GM23338 (cell line): Measurements from ENCODE around the gene RNF4. TPM values are rescaled to one million over a fixed set of nuclear protein-coding genes. Genes with fewer than 3 reads are reported as not detected.
A peak's percentile ranks its signal among the peaks of the same experiment; 100 is the strongest.

Experiments used
- ATAC-seq: fragments of 200-7000 bp; cut with Tn5 transposase; 3 replicates; pipeline ENCODE4 v1.9.1; 2020
- DNase-seq: peaks from one replicate; pipeline ENCODE4 v3.0.0-alpha.2; 2015; ENCODE audit warnings: low spot score
- H2AFZ ChIP-seq: fragments of 200-600 bp; sonication (generic); 2 replicates; pipeline ENCODE4 v1.8.0; 2016; ENCODE audit warnings: antibody characterized with exemption, mild to moderate bottlenecking, moderate library complexity
- H3F3A ChIP-seq: fragments of 200-600 bp; sonication (generic); replicated peaks from 2 replicates; pipeline ENCODE4 v1.8.0; 2017; ENCODE audit warnings: antibody characterized with exemption, mixed run types, low read depth
- H3K27ac ChIP-seq: fragments of 200-600 bp; sonication (generic); 2 replicates; pipeline ENCODE4 v1.6.1; 2016; ENCODE audit warnings: low read depth
- H3K27me3 ChIP-seq: fragments of 200-600 bp; sonication (generic); 2 replicates; pipeline ENCODE4 v1.8.0; 2016; ENCODE audit warnings: mild to moderate bottlenecking, mixed run types, moderate library complexity; ENCODE audit not compliant: insufficient read depth
- H3K36me3 ChIP-seq: fragments of 200-600 bp; sonication (generic); 2 replicates; pipeline ENCODE4 v1.8.0; 2016; ENCODE audit warnings: mild to moderate bottlenecking; ENCODE audit not compliant: insufficient read depth
- H3K4me1 ChIP-seq: fragments of 200-600 bp; sonication (generic); 2 replicates; pipeline ENCODE4 v1.8.0; 2016; ENCODE audit warnings: mild to moderate bottlenecking, moderate library complexity; ENCODE audit not compliant: insufficient read depth
- H3K4me2 ChIP-seq: fragments of 200-600 bp; sonication (generic); 2 replicates; pipeline ENCODE4 v1.7.1; 2017; ENCODE audit warnings: mixed run types
- H3K4me3 ChIP-seq: fragments of 200-600 bp; sonication (generic); 2 replicates; pipeline ENCODE4 v1.6.1; 2016; ENCODE audit warnings: mixed run types
- H3K79me2 ChIP-seq: fragments of 200-600 bp; sonication (generic); replicated peaks from 2 replicates; pipeline ENCODE4 v1.8.0; 2017; ENCODE audit warnings: mild to moderate bottlenecking; ENCODE audit not compliant: insufficient read depth
- H3K9me2 ChIP-seq: fragments of 200-600 bp; sonication (generic); 2 replicates; pipeline ENCODE4 v1.8.0; 2017; ENCODE audit not compliant: insufficient read depth
- H4K20me1 ChIP-seq: fragments of 200-600 bp; sonication (generic); replicated peaks from 2 replicates; pipeline ENCODE4 v1.8.0; 2017; ENCODE audit warnings: mild to moderate bottlenecking; ENCODE audit not compliant: insufficient read depth
- H3K27ac Mint-ChIP-seq: 2 replicates; pipeline ENCODE4 v1.8.0; 2020; ENCODE audit warnings: inconsistent platforms, mild to moderate bottlenecking, moderate library complexity, mixed read lengths
- H3K27me3 Mint-ChIP-seq: 3 replicates; pipeline ENCODE4 v1.8.0; 2022; ENCODE audit warnings: low read depth, mild to moderate bottlenecking, moderate library complexity, mixed read lengths, inconsistent platforms; ENCODE audit not compliant: insufficient read depth, poor library complexity
- H3K36me3 Mint-ChIP-seq: 3 replicates; pipeline ENCODE4 v1.8.0; 2021; ENCODE audit warnings: low read depth, mild to moderate bottlenecking, inconsistent platforms, moderate library complexity, mixed read lengths
- H3K4me1 Mint-ChIP-seq: 3 replicates; pipeline ENCODE4 v1.8.0; 2020; ENCODE audit warnings: mild to moderate bottlenecking, inconsistent platforms, mixed read lengths
- H3K4me3 Mint-ChIP-seq: 3 replicates; pipeline ENCODE4 v1.8.0; 2021; ENCODE audit warnings: moderate library complexity, mild to moderate bottlenecking, inconsistent platforms, mixed read lengths
- H3K9me3 Mint-ChIP-seq: 3 replicates; pipeline ENCODE4 v1.8.0; 2020; ENCODE audit warnings: moderate library complexity, mild to moderate bottlenecking, inconsistent platforms, mixed read lengths
- CREB1 ChIP-seq: fragments of 250-450 bp; sonication (Bioruptor Pico); IDR thresholded peaks from 2 replicates; pipeline ENCODE4 v1.5.0; 2020; ENCODE audit warnings: low read depth, mild to moderate bottlenecking, moderate library complexity
- CTCF ChIP-seq, 2 experiments: fragments of 200-600 bp in 1 of 2; sonication (generic) in 1 of 2; conservative IDR thresholded peaks; 2 replicates each; pipeline versions ENCODE4 v1.5.1 to v1.6.1; 2016 to 2017; ENCODE audit warnings: antibody characterized with exemption in 2 of 2, low read depth in 2 of 2, mild to moderate bottlenecking in 2 of 2, moderate library complexity in 1 of 2
- ETS1 ChIP-seq: IDR thresholded peaks from 2 replicates; pipeline ENCODE4 v1.6.1; 2016; ENCODE audit warnings: antibody characterized with exemption
- EZH2 ChIP-seq: fragments of 200-600 bp; sonication (generic); IDR thresholded peaks from one replicate; pipeline ENCODE4 v1.8.0; 2017; ENCODE audit warnings: antibody characterized with exemption, mild to moderate bottlenecking, low read depth; ENCODE audit not compliant: unreplicated experiment
- EZH2phosphoT487 ChIP-seq: fragments of 200-600 bp; sonication (generic); IDR thresholded peaks from one replicate; pipeline ENCODE4 v1.8.1; 2018; ENCODE audit warnings: antibody characterized with exemption; ENCODE audit not compliant: unreplicated experiment
- NANOG ChIP-seq: IDR thresholded peaks from 2 replicates; pipeline ENCODE4 v1.6.1; 2016; ENCODE audit warnings: antibody characterized with exemption, borderline replicate concordance
- POLR2AphosphoS5 ChIP-seq: IDR thresholded peaks from 2 replicates; pipeline ENCODE4 v1.6.1; 2016; ENCODE audit warnings: antibody characterized with exemption, low read depth
- ZNF331 ChIP-seq: fragments of 250-450 bp; sonication (Bioruptor Pico); IDR thresholded peaks from 2 replicates; pipeline ENCODE4 v1.5.0; 2020; ENCODE audit warnings: low read depth, mild to moderate bottlenecking, moderate library complexity
- ZNF462 ChIP-seq: fragments of 250-450 bp; sonication (Bioruptor Pico); IDR thresholded peaks from 2 replicates; pipeline ENCODE4 v1.5.0; 2020; ENCODE audit warnings: mild to moderate bottlenecking, moderate library complexity
- polyA plus RNA-seq: library from polyadenylated mRNA; unstranded; fragments of >200 nt; fragmentation: Nextera tagmentation; extraction: Ambion mirVana; gene quantifications from 2 replicates; pipeline ENCODE4 v1.2.1, GENCODE V29; 2016
- total RNA-seq: library from RNA; depleted of rRNA; stranded (reverse); fragments of >200 nt; shearing (Covaris generic); gene quantifications from 2 replicates; pipeline ENCODE4 v1.2.3, GENCODE V29; 2014

Gene RNF4
- total and polyA plus RNA-seq, 2 experiments from 2014 or later, result 47.7 to 77.2 TPM

- H3K27me3 Mint-ChIP-seq, result peaks cover 42% of the 10 kb centered on the region
- Histone ChIP-seq H3F3A (no peaks in the 10 kb centered on the region), H3K27ac (no peak overlapping the region), H3K9me2 (no peaks in the 10 kb centered on the region), H2AFZ (no peak overlapping the region), H3K4me1 (peaks cover 22% of the 10 kb centered on the region; the same call in 1 of the 2 replicates), H4K20me1 (no peaks in the 10 kb centered on the region; the same call in 1 of the 2 replicates), H3K36me3 (no peaks in the 10 kb centered on the region), H3K27me3 (peaks cover 44% of the 10 kb centered on the region), H3K4me2 (no peak overlapping the region), H3K4me3 (no peak overlapping the region), H3K79me2 (no peaks in the 10 kb centered on the region)
- no peak overlapping the region for H3K27ac Mint-ChIP-seq
- H3K4me3 Mint-ChIP-seq, result no peak overlapping the region
- H3K36me3 Mint-ChIP-seq, result no peaks in the 10 kb centered on the region; the same call in 2 of the 3 replicates
- H3K9me3 Mint-ChIP-seq, result no peaks in the 10 kb centered on the region; the same call in 2 of the 3 replicates
- no peak for ATAC-seq
- no peak for DNase-seq
- H3K4me1 Mint-ChIP-seq, result peaks cover 25% of the 10 kb centered on the region
- no peak for TF ChIP-seq ETS1
These were observed 47.0 kb upstream of the RNF4 start for GRCh38 chr4:2421928-2422327.

- H3K27me3 Mint-ChIP-seq, result peaks cover 35% of the 10 kb centered on the region
- no peak for ATAC-seq
- H3K9me3 Mint-ChIP-seq, result no peaks in the 10 kb centered on the region
- Histone ChIP-seq H3F3A (no peaks in the 10 kb centered on the region), H3K4me1 (peaks cover 22% of the 10 kb centered on the region; the same call in 1 of the 2 replicates), H3K9me2 (no peaks in the 10 kb centered on the region), H4K20me1 (no peaks in the 10 kb centered on the region; the same call in 1 of the 2 replicates), H3K4me2 (no peak overlapping the region), H2AFZ (peak overlapping the region; percentile 80; the same call in 1 of the 2 replicates), H3K36me3 (no peaks in the 10 kb centered on the region), H3K27me3 (peaks cover 32% of the 10 kb centered on the region), H3K4me3 (no peak overlapping the region), H3K27ac (no peak overlapping the region), H3K79me2 (no peaks in the 10 kb centered on the region)
- no peak overlapping the region for H3K27ac Mint-ChIP-seq
- H3K4me1 Mint-ChIP-seq, result peaks cover 25% of the 10 kb centered on the region
- no peak overlapping the region for H3K4me3 Mint-ChIP-seq
- TF ChIP-seq CREB1 (CRISPR knock-in tag) (no peak), EZH2phosphoT487 (no peak), ZNF331 (CRISPR knock-in tag) (no peak), ZNF462 (CRISPR knock-in tag) (no peak), CTCF (conservative IDR thresholded peaks at IDR 0.05; ENCODE audit: low read depth in 2 of 2) (no peak), EZH2 (no peak), NANOG (no peak), POLR2AphosphoS5 (no peak)
- no peak for DNase-seq
- no peaks in the 10 kb centered on the region; the same call in 2 of the 3 replicates for H3K36me3 Mint-ChIP-seq
These were observed 45.8 kb upstream of the RNF4 start for GRCh38 chr4:2423066-2423465.
